Measurements from ENCODE around the gene DHRS2. TPM values are rescaled to one million over a fixed set of nuclear protein-coding genes. Genes with fewer than 3 reads are reported as not detected.

DHRS2 gene
- polyA plus RNA-seq, 1 of the 3 experiments (the other 2 are of a cell fraction) = 1.2 TPM

- TF ChIP-seq MAX (IDR thresholded peaks at IDR 0.05; ENCODE audit: low read depth) = no peak
- no peak for TF ChIP-seq FOXM1 (IDR thresholded peaks at IDR 0.05; ENCODE audit: low read depth)
- no peak for TF ChIP-seq USF1 (IDR thresholded peaks at IDR 0.05; ENCODE audit: borderline replicate concordance, low read depth)
- no peak for TF ChIP-seq FOXJ3 (CRISPR knock-in tag; IDR thresholded peaks at IDR 0.05)
- no peak for TF ChIP-seq MEF2A (IDR thresholded peaks at IDR 0.05; ENCODE audit: borderline replicate concordance, low read depth)
- no peak for TF ChIP-seq ELF1 (IDR thresholded peaks at IDR 0.05)
- no peak for TF ChIP-seq GABPA (IDR thresholded peaks at IDR 0.05; ENCODE audit: low read depth)
- TF ChIP-seq YY1 (IDR thresholded peaks at IDR 0.05; ENCODE audit: low read depth) = no peak
- no peak for TF ChIP-seq MXI1 (IDR thresholded peaks at IDR 0.05; ENCODE audit: low read depth, low read length)
- no peak for TF ChIP-seq USF2 (IDR thresholded peaks at IDR 0.05; ENCODE audit: borderline replicate concordance, low read depth, low read length)
- TF ChIP-seq RXRA (IDR thresholded peaks at IDR 0.05; ENCODE audit: borderline replicate concordance, low read depth) = no peak
- TF ChIP-seq ZBTB33 (IDR thresholded peaks at IDR 0.05; ENCODE audit: borderline replicate concordance, low read depth) = no peak
- ChIA-PET POLR2A (interaction anchor here (0.6 kb wide), 1 partner anchor 289 kb away, joined by 3 read pairs; no protein-coding TSS in a partner anchor), CTCF (interaction anchor here (1.2 to 1.5 kb wide), 2 partner anchors 27 to 291 kb away, joined by 4 to 5 read pairs; no protein-coding TSS in a partner anchor)
- H3K9me3 ChIP-seq = no peaks in the 10 kb centered on the region
- H3K4me3 ChIP-seq (ENCODE audit: low read depth in 2 of 2, low read length in 1 of 2) = no peak overlapping the region
- H3K9ac ChIP-seq = no peak overlapping the region
- DNase-seq = no peak
- H3K27me3 ChIP-seq (ENCODE audit: insufficient read depth) = no peaks in the 10 kb centered on the region
- no peaks in the 10 kb centered on the region for H4K20me1 ChIP-seq (ENCODE audit: insufficient read depth)
- H3F3A ChIP-seq (replicated peaks; ENCODE audit: insufficient read depth) = no peaks in the 10 kb centered on the region
- no peak overlapping the region for H2AFZ ChIP-seq (ENCODE audit: low read depth)
- H3K4me1 ChIP-seq (ENCODE audit: control insufficient read depth in 1 of 2, insufficient read depth in 2 of 2, low read depth in 1 of 2, low read length in 1 of 2) = peaks cover 12 to 15% of the 10 kb centered on the region in 2 experiments; a peak in 2 of 4 replicates
- H3K9me2 ChIP-seq = no peaks in the 10 kb centered on the region
- H3K79me2 ChIP-seq (ENCODE audit: insufficient read depth) = no peaks in the 10 kb centered on the region
- H3K4me2 ChIP-seq = no peak overlapping the region
- no peak overlapping the region for H3K27ac ChIP-seq (ENCODE audit: low read depth in 2 of 2, low read length in 1 of 2)
- no peaks in the 10 kb centered on the region for H3K36me3 ChIP-seq (replicated peaks in 1 of 2; ENCODE audit: control insufficient read depth in 1 of 2, insufficient read depth in 2 of 2, low read length in 1 of 2)
- 51% methylated on average over 7 of the region's 21 CpGs for WGBS (ENCODE audit: low lambda C conversion rate)
These were observed 3.1 kb downstream of the DHRS2 start for GRCh38 chr14:23639048-23639890.

Measured in SK-N-SH (cell line).